ENCODE data around the gene MACROD2.

GRCh38 chr20:15613530-15613929 is 1618.2 kb downstream of the MACROD2 start:
- TF ChIP-seq CTCF (IDR thresholded peaks at IDR 0.05) = no peak
- TF ChIP-seq POLR2A (IDR thresholded peaks at IDR 0.05) = no peak
